WERI-Rb-1 (cell line): ENCODE measurements around the gene KPNA5.
"Not testable (repeated sequence)": the region's sequence is repeated elsewhere in the genome, so short reads cannot be mapped to it uniquely, and the experiment has no call there.

Experiments
- DNase-seq: peaks from one replicate; pipeline ENCODE4 v3.0.0-alpha.2; 2020
- H3K27ac ChIP-seq: fragments of 250-450 bp; sonication (Bioruptor Pico); 2 replicates; pipeline ENCODE4 v1.5.1; 2020; ENCODE audit warnings: mild to moderate bottlenecking, moderate library complexity
- H3K27me3 ChIP-seq: fragments of 250-450 bp; sonication (Bioruptor Pico); 2 replicates; pipeline ENCODE4 v1.5.1; 2021; ENCODE audit warnings: mild to moderate bottlenecking, low read depth, moderate library complexity; ENCODE audit not compliant: insufficient read depth, severe bottlenecking
- H3K36me3 ChIP-seq: fragments of 250-450 bp; sonication (Bioruptor Pico); 2 replicates; pipeline ENCODE4 v1.5.1; 2020; ENCODE audit warnings: mild to moderate bottlenecking, moderate library complexity
- H3K4me3 ChIP-seq: 2 replicates; pipeline ENCODE4 v1.5.1; 2011; ENCODE audit warnings: low read depth, mild to moderate bottlenecking, control low read depth, low read length
- H3K9me3 ChIP-seq: fragments of 250-450 bp; sonication (Bioruptor Pico); 2 replicates; pipeline ENCODE4 v1.5.1; 2021; ENCODE audit warnings: mild to moderate bottlenecking, moderate library complexity; ENCODE audit not compliant: severe bottlenecking
- TF ChIP-seq, protein P1 (sequence below): IDR thresholded peaks from 2 replicates; pipeline ENCODE4 v1.5.1; 2011; ENCODE audit warnings: low read depth, mild to moderate bottlenecking, control low read depth, inconsistent platforms, low read length

The KPNA5 gene

DNA sequence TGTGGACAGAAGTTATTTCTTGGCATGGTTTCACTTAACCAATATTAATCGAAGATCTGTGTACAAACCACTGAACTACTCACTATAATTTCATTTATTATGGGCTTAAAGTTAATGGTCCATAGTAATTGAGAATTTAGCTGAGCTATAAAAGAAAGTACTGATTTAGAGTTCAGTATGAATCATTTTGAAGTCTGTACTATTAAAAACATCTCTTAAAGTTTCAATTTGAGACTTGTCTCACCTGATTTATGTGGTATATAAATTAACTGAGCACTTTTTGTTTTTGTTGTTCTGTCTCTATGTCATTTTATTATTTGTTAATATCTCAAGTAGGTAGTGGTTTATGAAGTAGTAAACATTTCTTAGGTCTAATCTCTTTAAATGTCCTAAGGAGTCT is 24.9 kb downstream of the KPNA5 start:
- TF ChIP-seq, protein P1, sequence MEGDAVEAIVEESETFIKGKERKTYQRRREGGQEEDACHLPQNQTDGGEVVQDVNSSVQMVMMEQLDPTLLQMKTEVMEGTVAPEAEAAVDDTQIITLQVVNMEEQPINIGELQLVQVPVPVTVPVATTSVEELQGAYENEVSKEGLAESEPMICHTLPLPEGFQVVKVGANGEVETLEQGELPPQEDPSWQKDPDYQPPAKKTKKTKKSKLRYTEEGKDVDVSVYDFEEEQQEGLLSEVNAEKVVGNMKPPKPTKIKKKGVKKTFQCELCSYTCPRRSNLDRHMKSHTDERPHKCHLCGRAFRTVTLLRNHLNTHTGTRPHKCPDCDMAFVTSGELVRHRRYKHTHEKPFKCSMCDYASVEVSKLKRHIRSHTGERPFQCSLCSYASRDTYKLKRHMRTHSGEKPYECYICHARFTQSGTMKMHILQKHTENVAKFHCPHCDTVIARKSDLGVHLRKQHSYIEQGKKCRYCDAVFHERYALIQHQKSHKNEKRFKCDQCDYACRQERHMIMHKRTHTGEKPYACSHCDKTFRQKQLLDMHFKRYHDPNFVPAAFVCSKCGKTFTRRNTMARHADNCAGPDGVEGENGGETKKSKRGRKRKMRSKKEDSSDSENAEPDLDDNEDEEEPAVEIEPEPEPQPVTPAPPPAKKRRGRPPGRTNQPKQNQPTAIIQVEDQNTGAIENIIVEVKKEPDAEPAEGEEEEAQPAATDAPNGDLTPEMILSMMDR, result no peak
- Histone ChIP-seq H3K9me3 (no peaks in the 10 kb centered on the region), H3K27ac (no peak overlapping the region), H3K4me3 (no peak overlapping the region), H3K36me3 (peaks cover 19% of the 10 kb centered on the region), H3K27me3 (no peaks in the 10 kb centered on the region)
- DNase-seq, result no peak

DNA sequence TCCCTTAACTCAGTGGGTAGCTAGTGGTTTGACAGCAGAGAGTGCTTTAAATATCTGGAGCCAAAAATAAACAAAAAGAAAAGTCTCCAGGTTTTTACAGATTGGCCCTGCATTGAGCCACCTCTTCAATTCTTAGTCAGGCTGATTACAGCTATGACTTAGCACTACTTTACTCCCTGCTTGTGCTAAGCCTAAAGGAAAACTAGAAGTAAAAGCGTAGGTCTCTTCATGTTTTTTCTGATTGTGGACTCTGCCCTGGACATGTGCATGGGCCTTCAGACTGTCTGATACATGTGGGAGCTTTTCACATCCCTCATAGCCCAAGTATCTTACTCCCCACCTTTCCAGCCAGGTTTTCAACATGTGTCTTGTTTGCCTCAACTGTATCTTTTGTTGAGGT is 33.3 kb downstream of the KPNA5 start:
- Histone ChIP-seq H3K9me3 (no peaks in the 10 kb centered on the region), H3K4me3 (no peak overlapping the region), H3K27ac (no peak overlapping the region), H3K27me3 (no peaks in the 10 kb centered on the region), H3K36me3 (peaks cover 24% of the 10 kb centered on the region)
- TF ChIP-seq, protein P1, result no peak
- no peak for DNase-seq

DNA sequence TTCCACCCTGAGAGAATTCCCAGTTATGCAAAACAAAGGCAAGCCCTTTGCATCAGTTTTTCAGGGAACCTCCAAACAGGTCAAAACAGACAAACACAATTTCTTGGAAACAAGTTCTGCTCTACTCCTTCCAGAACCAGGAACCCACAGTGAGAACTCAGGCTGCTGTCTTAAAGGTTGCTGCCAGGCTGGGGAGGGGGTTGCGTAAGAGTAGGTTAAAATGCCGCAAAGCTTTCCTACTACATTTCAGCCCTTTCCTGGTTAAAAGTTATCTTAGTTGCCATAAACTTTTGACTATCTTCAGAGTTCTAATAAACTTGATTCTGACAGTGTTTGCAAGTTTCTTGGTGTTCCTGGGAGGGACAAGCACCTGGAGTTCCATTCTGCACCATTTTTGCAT is 33.8 kb downstream of the KPNA5 start:
- no peak for DNase-seq
- H3K27ac ChIP-seq, result no peak overlapping the region
- no peak overlapping the region for H3K4me3 ChIP-seq
- H3K27me3 ChIP-seq, result no peaks in the 10 kb centered on the region
- H3K36me3 ChIP-seq, result peaks cover 24% of the 10 kb centered on the region
- TF ChIP-seq, protein P1, result no peak
- no peaks in the 10 kb centered on the region for H3K9me3 ChIP-seq

DNA sequence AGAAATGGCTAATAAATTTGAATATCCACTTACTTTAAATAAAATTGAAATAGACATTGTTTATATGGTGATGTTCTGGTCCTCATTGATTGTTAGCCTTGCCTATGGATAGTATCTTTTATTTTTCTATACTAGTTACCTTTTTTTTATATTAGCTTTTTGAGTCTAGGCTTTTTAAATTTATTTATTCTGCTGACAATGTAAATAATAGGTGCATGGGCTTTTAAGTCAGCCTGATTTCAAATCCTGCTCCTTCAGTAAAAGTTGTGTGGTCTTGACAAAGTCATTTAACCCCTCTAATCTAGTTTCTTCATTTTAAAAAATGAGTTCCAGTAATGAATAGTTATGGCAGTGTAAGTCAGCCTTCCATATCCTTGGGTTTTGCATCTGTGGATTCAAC is 45.9 kb downstream of the KPNA5 start:
- Histone ChIP-seq H3K27me3 (no peaks in the 10 kb centered on the region), H3K36me3 (peaks cover 31% of the 10 kb centered on the region), H3K4me3 (no peak overlapping the region), H3K27ac (no peak overlapping the region), H3K9me3 (no peaks in the 10 kb centered on the region)
- TF ChIP-seq, protein P1, result no peak
- DNase-seq, result no peak

DNA sequence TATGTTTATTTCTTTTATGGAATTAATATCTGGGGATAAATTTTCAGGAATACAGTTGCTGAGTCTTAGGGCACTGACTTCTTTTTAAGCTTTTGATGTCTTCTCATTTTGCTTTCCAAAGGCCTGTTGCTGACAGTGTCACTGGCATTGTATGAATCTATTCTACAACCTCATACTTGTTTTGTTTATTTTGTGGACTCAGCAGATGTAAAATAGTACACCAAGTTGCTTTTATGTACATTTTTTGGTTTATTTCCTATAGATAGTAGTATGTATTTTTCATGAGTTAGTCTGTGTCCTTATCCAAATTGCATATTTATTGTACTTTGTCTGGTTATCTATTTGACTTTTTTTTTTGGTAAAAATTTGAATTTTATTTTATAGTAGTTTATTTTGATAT is 49.5 kb downstream of the KPNA5 start:
- no peaks in the 10 kb centered on the region for H3K27me3 ChIP-seq
- H3K9me3 ChIP-seq, result no peaks in the 10 kb centered on the region
- H3K27ac ChIP-seq, result no peak overlapping the region
- no peak for DNase-seq
- H3K36me3 ChIP-seq, result peaks cover 18% of the 10 kb centered on the region; the same call in 1 of the 2 replicates
- TF ChIP-seq, protein P1, result no peak
- no peak overlapping the region for H3K4me3 ChIP-seq

DNA sequence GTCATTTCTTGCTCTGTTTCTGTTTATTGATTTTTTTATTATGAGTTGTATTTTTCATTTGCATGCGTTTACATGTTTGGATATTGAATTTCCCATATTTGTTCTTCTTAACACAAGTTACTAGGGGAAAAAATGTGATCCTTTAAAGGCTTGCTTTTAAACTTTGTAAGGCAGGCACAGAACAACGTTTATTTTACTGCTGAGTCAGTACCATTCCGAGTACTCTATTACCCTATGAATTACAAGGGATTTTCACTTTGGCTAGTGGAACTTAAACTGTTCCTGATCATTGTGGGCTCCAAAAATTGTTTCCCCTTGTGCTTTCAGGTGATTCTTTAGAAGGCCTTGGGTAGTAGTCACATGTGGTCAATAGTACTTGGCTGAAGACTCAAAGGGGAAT is 56.0 kb downstream of the KPNA5 start:
- Histone ChIP-seq H3K4me3 (no peak overlapping the region), H3K27ac (no peak overlapping the region), H3K36me3 (no peaks in the 10 kb centered on the region; the same call in 1 of the 2 replicates), H3K9me3 (no peaks in the 10 kb centered on the region), H3K27me3 (no peaks in the 10 kb centered on the region)
- TF ChIP-seq, protein P1, result no peak
- DNase-seq, result no peak

DNA sequence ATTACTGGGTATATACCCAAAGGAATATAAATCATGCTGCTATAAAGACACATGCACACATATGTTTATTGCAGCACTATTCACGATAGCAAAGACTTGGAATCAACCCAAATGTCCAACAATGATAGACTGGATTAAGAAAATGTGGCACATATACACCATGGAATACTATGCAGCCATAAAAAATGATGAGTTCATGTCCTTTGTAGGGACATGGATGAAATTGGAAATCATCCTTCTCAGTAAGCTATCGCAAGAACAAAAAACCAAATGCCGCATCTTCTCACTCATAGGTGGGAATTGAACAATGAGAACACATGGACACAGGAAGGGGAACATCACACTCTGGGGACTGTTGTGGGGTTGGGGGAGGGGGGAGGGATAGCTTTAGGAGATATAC is 59.5 kb downstream of the KPNA5 start:
- not testable (repeated sequence) for H3K27ac ChIP-seq, H3K4me3 ChIP-seq, H3K9me3 ChIP-seq, DNase-seq, H3K27me3 ChIP-seq, H3K36me3 ChIP-seq
